Measurements from ENCODE around the gene SMOC2.

GRCh38 chr6:168662301-168662936 is 221.4 kb downstream of the SMOC2 start:
- TF ChIP-seq GATA2 (IDR thresholded peaks at IDR 0.05; ENCODE audit: low read depth, low read length) (no peak), GATA3 (IDR thresholded peaks at IDR 0.05; ENCODE audit: low read depth, low read length) (no peak)

All from SH-SY5Y (cell line).